ENCODE data around the gene ZNF3. TPM values are rescaled to one million over a fixed set of nuclear protein-coding genes. Genes with fewer than 3 reads are reported as not detected.
A peak's percentile ranks its signal among the peaks of the same experiment; 100 is the strongest.

ZNF3 gene
- total and polyA plus RNA-seq, 8 donors: 12.4 to 42.0 (median 25.7) TPM

DNA sequence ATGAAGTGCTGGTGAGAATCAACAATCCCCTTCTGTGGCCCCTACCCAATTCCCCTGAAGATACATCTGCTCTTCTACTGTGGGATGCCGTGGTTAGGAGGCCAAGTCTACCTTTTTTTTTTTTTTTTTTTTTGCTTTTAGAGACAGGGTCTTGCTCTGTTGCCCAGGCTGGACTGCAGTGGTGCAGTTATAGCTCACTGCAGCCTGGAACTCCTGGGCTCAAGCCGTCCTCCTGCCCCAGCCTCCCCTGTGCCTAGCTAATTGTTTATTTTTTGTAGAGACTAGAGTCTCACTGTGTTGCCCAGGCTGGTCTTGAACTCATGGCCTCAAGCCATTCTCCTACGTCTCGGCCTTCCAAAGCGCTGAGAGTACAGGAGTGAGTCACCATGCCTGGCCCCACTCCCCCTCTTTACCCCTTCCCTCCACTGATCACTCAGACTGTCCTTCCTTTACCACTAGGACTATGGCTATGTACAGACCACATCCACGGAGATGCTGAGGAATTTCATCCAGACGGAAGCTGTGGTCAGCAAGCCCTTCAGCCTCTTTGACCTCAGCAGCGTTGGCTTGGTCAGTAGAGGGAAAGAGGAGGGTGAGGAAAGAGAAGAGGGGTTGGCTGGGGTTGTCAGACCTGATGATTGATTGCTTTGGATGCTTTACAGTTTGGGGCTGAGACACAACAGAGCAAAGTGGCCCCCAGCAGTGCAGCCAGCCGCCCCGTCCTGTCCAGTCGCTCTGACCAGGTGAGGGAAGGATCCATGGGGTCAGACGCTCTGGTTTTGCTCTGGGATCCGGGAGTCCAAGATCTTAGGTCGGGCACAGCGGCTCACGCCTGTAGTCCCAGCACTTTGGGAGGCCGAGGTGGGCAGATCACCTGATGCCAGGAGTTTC lies 21.7 kb upstream of the ZNF3 start:
- Histone ChIP-seq H3K36me3 (peaks cover 47 to 68% (median 66%) of the 10 kb centered on the region in 4 donors), H3K9me3 (no peaks in the 10 kb centered on the region), H3K27ac (peak overlapping the region in 1 of 5 donors; percentile 96), H3K4me1 (peaks cover 19 to 38% (median 34%) of the 10 kb centered on the region in 4 donors), H3K4me3 (no peak overlapping the region), H3K27me3 (no peaks in the 10 kb centered on the region)
- 81 to 91% (median 88%) methylated on average over 17 of the region's 17 CpGs for WGBS, 5 donors
- no peak for TF ChIP-seq EP300 (IDR thresholded peaks at IDR 0.05)
- TF ChIP-seq, protein P1, sequence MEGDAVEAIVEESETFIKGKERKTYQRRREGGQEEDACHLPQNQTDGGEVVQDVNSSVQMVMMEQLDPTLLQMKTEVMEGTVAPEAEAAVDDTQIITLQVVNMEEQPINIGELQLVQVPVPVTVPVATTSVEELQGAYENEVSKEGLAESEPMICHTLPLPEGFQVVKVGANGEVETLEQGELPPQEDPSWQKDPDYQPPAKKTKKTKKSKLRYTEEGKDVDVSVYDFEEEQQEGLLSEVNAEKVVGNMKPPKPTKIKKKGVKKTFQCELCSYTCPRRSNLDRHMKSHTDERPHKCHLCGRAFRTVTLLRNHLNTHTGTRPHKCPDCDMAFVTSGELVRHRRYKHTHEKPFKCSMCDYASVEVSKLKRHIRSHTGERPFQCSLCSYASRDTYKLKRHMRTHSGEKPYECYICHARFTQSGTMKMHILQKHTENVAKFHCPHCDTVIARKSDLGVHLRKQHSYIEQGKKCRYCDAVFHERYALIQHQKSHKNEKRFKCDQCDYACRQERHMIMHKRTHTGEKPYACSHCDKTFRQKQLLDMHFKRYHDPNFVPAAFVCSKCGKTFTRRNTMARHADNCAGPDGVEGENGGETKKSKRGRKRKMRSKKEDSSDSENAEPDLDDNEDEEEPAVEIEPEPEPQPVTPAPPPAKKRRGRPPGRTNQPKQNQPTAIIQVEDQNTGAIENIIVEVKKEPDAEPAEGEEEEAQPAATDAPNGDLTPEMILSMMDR (IDR thresholded peaks at IDR 0.05): no peak
- no peak for TF ChIP-seq POLR2A (IDR thresholded peaks at IDR 0.05)
- TF ChIP-seq POLR2AphosphoS5 (IDR thresholded peaks at IDR 0.05): no peak
- intact Hi-C loops (cut with DNase I; ENCODE audit: low total_unique reads): no loop called here
- no peak for DNase-seq

DNA sequence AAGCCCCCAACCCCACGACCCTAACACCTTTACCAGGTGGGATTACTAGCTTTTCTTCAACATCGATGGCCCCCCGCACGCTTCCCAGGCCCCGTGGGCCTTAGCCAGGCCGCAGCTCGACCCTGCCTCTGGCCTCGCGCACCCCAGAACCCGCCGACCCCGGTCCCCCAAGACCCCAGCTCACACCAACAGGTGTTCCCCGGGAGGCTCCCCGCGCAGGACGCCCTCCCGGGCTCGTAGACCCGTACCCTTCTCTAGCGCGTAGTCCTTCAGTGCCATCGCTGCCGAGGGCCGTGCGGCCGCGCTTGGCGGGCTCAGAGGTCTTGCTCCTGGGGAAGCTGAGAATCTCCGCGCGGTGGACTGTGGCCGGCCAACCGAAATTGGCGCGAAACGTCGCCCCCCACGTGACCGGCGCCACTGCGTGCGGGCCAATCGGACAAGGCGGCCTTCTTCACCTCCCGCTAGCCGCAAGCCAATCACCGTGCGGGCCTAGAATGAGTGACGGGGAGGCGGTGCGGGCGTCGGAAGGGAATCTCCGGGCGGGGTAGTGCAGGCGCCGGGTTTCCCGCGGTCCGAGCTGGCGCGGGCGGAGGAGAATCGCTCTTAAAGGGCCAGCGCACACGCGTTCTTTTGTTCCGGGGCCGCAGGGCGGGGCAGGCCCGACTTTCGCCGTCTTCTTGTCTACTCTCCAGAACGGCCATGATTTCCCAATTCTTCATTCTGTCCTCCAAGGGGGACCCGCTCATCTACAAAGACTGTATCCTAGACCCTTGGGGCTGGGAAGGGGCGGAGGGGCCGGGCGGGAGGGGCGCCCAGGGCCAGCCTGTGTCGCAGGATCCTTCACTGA lies 19.7 kb upstream of the ZNF3 start, which contains the start of the genes AP4M1 and MCM7:
Gene AP4M1, plus strand, starts transcription at position 628 of the 847 bp plus-strand sequence. Its CDS starts 72 bp downstream, at position 700.
Gene MCM7, minus strand, starts transcription at position 382 of the 847 bp plus-strand sequence. Its CDS starts 103 bp downstream, at position 279.
- Histone ChIP-seq H3K27me3 (no peaks in the 10 kb centered on the region), H3K4me1 (peaks cover 19 to 42% (median 34%) of the 10 kb centered on the region in 4 donors), H3K36me3 (peaks cover 48 to 68% (median 66%) of the 10 kb centered on the region in 4 donors), H3K4me3 (peak within 1 kb of the TSS; percentile 87 to 96 (median 90)), H3K27ac (peak within 1 kb of the TSS; percentile 92 to 97 (median 96)), H3K9me3 (no peaks in the 10 kb centered on the region)
- intact Hi-C loops (cut with DNase I; ENCODE audit: low total_unique reads): no loop called here
- 0 to 1% (median 1%) methylated on average over 33 to 80 of the region's 80 CpGs for WGBS, 5 donors
- TF ChIP-seq POLR2A (IDR thresholded peaks at IDR 0.05) (no peak), EP300 (IDR thresholded peaks at IDR 0.05) (no peak), POLR2AphosphoS5 (IDR thresholded peaks at IDR 0.05) (peak; percentile 45 to 84 (median 76))
- TF ChIP-seq, protein P1 (IDR thresholded peaks at IDR 0.05): no peak
- DNase-seq: peak; percentile 99 to 100

DNA sequence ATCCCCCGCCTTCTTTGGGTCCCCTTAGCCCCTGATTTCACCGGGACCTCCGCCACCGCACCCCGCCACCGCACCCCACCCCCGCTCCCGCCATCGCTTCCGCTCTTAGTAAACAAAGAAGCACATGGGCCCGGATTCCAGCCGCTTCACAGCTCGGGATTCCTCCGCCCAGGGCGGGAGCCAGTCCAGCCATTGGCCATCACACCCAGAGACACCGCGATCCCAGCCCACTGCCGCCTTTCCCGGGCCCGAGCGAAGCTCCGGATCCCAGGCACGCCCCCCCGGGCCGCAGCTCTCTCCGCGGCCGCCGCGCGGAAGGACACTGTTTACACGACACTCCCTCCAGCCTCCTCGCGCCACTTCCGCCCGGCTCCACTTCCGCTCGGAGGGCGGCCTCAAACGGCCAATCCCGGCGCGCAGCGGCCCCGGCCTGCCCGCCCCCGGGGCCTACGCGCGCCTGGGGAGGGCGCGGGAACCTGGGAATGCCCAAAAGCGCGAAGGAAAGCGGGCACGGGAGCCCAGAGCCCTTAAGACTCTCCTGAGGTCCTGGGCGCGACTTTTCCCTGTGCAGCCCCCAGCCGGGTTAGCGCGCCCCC lies 19.0 kb upstream of the ZNF3 start:
- Histone ChIP-seq H3K9me3 (no peaks in the 10 kb centered on the region), H3K4me1 (peaks cover 19 to 42% (median 34%) of the 10 kb centered on the region in 4 donors), H3K27ac (peak overlapping the region; percentile 92 to 97 (median 96)), H3K27me3 (no peaks in the 10 kb centered on the region), H3K4me3 (peak overlapping the region; percentile 87 to 96 (median 90)), H3K36me3 (peaks cover 55 to 68% (median 66%) of the 10 kb centered on the region in 4 donors)
- WGBS, 5 donors: 0% methylated on average over 33 to 61 of the region's 61 CpGs
- TF ChIP-seq POLR2A (IDR thresholded peaks at IDR 0.05): no peak
- TF ChIP-seq EP300 (IDR thresholded peaks at IDR 0.05): no peak
- TF ChIP-seq, protein P1 (IDR thresholded peaks at IDR 0.05): peak in 1 of 7 experiments; percentile 9
- peak; percentile 68 to 95 (median 84) for TF ChIP-seq POLR2AphosphoS5 (IDR thresholded peaks at IDR 0.05)
- intact Hi-C loops (cut with DNase I; ENCODE audit: low total_unique reads): no loop called here
- DNase-seq: peak; percentile 95 to 98
